Thyroid gland (tissue), 4 donors: Measurements from ENCODE around the gene PRTFDC1. TPM values are rescaled to one million over a fixed set of nuclear protein-coding genes. Genes with fewer than 3 reads are reported as not detected.

Experiments
- DNase-seq, 2 donors: peaks; one replicate each; pipeline ENCODE4 v3.0.0-alpha.2; 2019
- H3K27ac ChIP-seq, 3 donors: fragments of 200-600 bp; sonication (generic); 1 replicate in 2 of 3; 2 replicates in 1 of 3; pipeline ENCODE4 v1.5.1; 2016 to 2019; ENCODE audit warnings: mild to moderate bottlenecking in 1 of 3, moderate library complexity in 1 of 3
- H3K27me3 ChIP-seq: fragments of 200-600 bp; sonication (generic); one replicate; pipeline ENCODE4 v1.5.1; 2019
- H3K36me3 ChIP-seq, 2 donors: fragments of 200-600 bp; sonication (generic); one replicate each; pipeline ENCODE4 v1.5.1; 2016 to 2019
- H3K4me1 ChIP-seq, 2 donors: fragments of 200-600 bp; sonication (generic); one replicate each; pipeline ENCODE4 v1.5.1; 2017 to 2019
- H3K4me3 ChIP-seq, 3 donors: fragments of 200-600 bp; sonication (generic); replicated peaks in 1 of 3; 1 replicate in 2 of 3; 2 replicates in 1 of 3; pipeline ENCODE4 v1.5.1; 2016; ENCODE audit warnings: mild to moderate bottlenecking in 1 of 3
- H3K9me3 ChIP-seq: fragments of 200-600 bp; sonication (generic); one replicate; pipeline ENCODE4 v1.5.1; 2017
- CTCF ChIP-seq, 6 experiments: fragments of 200-600 bp in 3 of 6; fragments of 450-650 bp in 3 of 6; sonication (generic) in 3 of 6; IDR thresholded peaks; one replicate each; pipeline ENCODE4 v1.5.1; 2016 to 2019; ENCODE audit warnings: antibody characterized with exemption in 6 of 6, mild to moderate bottlenecking in 2 of 6, inconsistent platforms in 1 of 6, moderate library complexity in 1 of 6
- POLR2A ChIP-seq, 2 donors: fragments of 450-650 bp; IDR thresholded peaks; one replicate each; pipeline ENCODE4 v1.6.1; 2017; ENCODE audit warnings: antibody characterized with exemption in 2 of 2, mild to moderate bottlenecking in 2 of 2, moderate library complexity in 1 of 2
- WGBS, 2 donors: methylation state at CpG; one replicate each; pipeline ENCODE4 v1.1.5; 2017; 5-methylcytosine and 5-hydroxymethylcytosine counted together
- intact Hi-C: fragments of 100-400 bp; cut with DNase I; formaldehyde crosslinking; loops from one replicate; pipeline ENCODE4 v1.15.1; 2023
- total RNA-seq, 4 donors: library from RNA; depleted of rRNA; stranded (reverse); fragments of >200 nt; gene quantifications; one replicate each; pipeline ENCODE4 v1.2.3, GENCODE V29; 2016

The PRTFDC1 gene
- total RNA-seq, 4 donors from 2014 or later: 2.9 to 8.7 (median 5.6) TPM

GRCh38 chr10:24951201-24952142 lies 934 bp downstream of the PRTFDC1 start:
- TF ChIP-seq POLR2A (IDR thresholded peaks at IDR 0.05) (no peak), CTCF (IDR thresholded peaks at IDR 0.05) (no peak)
- Histone ChIP-seq H3K27me3 (no peaks in the 10 kb centered on the region), H3K4me3 (peak overlapping the region in 1 of 3 donors; percentile 63), H3K9me3 (no peaks in the 10 kb centered on the region), H3K36me3 (no peaks in the 10 kb centered on the region), H3K4me1 (peaks cover 7 to 15% of the 10 kb centered on the region in 2 donors), H3K27ac (peak overlapping the region in 2 of 3 donors; percentile 64 to 78)
- 52 to 55% methylated on average over 10 of the region's 10 CpGs for WGBS, 2 donors
- peak; percentile 7 to 13 for DNase-seq
- intact Hi-C loops: no loop called here

- intact Hi-C loops: no loop called here
- DNase-seq: no peak
- 80 to 88% methylated on average over 5 of the region's 5 CpGs for WGBS, 2 donors
- Histone ChIP-seq H3K36me3 (no peaks in the 10 kb centered on the region), H3K9me3 (no peaks in the 10 kb centered on the region), H3K27me3 (no peaks in the 10 kb centered on the region), H3K27ac (no peak overlapping the region), H3K4me1 (peaks cover 7 to 15% of the 10 kb centered on the region in 2 donors), H3K4me3 (no peak overlapping the region)
- TF ChIP-seq POLR2A (IDR thresholded peaks at IDR 0.05) (no peak), CTCF (IDR thresholded peaks at IDR 0.05) (no peak)
Measured at GRCh38 chr10:24950439-24950838, 2.0 kb downstream of the PRTFDC1 start.

- H3K27ac ChIP-seq: no peak overlapping the region
- peaks cover 7 to 15% of the 10 kb centered on the region in 2 donors for H3K4me1 ChIP-seq
- H3K4me3 ChIP-seq: no peak overlapping the region
- H3K27me3 ChIP-seq: no peaks in the 10 kb centered on the region
- TF ChIP-seq CTCF (IDR thresholded peaks at IDR 0.05) (no peak), POLR2A (IDR thresholded peaks at IDR 0.05) (no peak)
- intact Hi-C loops: no loop called here
- 94 to 95% methylated on average over 3 of the region's 3 CpGs for WGBS, 2 donors
- H3K9me3 ChIP-seq: no peaks in the 10 kb centered on the region
- no peaks in the 10 kb centered on the region for H3K36me3 ChIP-seq
- no peak for DNase-seq
Measured at GRCh38 chr10:24949616-24950015, 2.8 kb downstream of the PRTFDC1 start.

GRCh38 chr10:24947304-24948097 lies 4.9 kb downstream of the PRTFDC1 start:
- TF ChIP-seq POLR2A (IDR thresholded peaks at IDR 0.05) (no peak), CTCF (IDR thresholded peaks at IDR 0.05) (no peak)
- Histone ChIP-seq H3K9me3 (no peaks in the 10 kb centered on the region), H3K4me1 (peaks cover 7 to 8% of the 10 kb centered on the region in 2 donors), H3K4me3 (no peak overlapping the region), H3K36me3 (no peaks in the 10 kb centered on the region), H3K27ac (no peak overlapping the region), H3K27me3 (no peaks in the 10 kb centered on the region)
- intact Hi-C loops: no loop called here
- DNase-seq: no peak
- 78 to 83% methylated on average over 4 of the region's 4 CpGs for WGBS, 2 donors
